GM19193 (cell line): Measurements from ENCODE around the gene ITPR3.

ENCODE experiments used
- POLR2A ChIP-seq: IDR thresholded peaks from 4 replicates; pipeline ENCODE4 v1.6.1; 2011; ENCODE audit not compliant: insufficient read depth, insufficient read length; ENCODE audit errors: extremely low read depth

The ITPR3 gene

GRCh38 chr6:33738879-33739278 lies 117.8 kb downstream of the ITPR3 start:
- no peak for TF ChIP-seq POLR2A

- no peak for TF ChIP-seq POLR2A
Observed at GRCh38 chr6:33739571-33739970, 118.4 kb downstream of the ITPR3 start.

GRCh38 chr6:33740204-33740608 lies 119.1 kb downstream of the ITPR3 start:
- no peak for TF ChIP-seq POLR2A

- no peak for TF ChIP-seq POLR2A
Observed at GRCh38 chr6:33740794-33741193, 119.7 kb downstream of the ITPR3 start.

GRCh38 chr6:33742092-33742491 lies 121.0 kb downstream of the ITPR3 start:
- TF ChIP-seq POLR2A = no peak

GRCh38 chr6:33742837-33743236 lies 121.7 kb downstream of the ITPR3 start:
- TF ChIP-seq POLR2A = no peak

- no peak for TF ChIP-seq POLR2A
Observed at GRCh38 chr6:33744001-33744848, 123.1 kb downstream of the ITPR3 start.

GRCh38 chr6:33744895-33745546 lies 123.9 kb downstream of the ITPR3 start:
- no peak for TF ChIP-seq POLR2A

- TF ChIP-seq POLR2A = no peak
Observed at GRCh38 chr6:33745548-33745947, 124.4 kb downstream of the ITPR3 start.
